Measurements from ENCODE around the gene SLC2A13. TPM values are rescaled to one million over a fixed set of nuclear protein-coding genes. Genes with fewer than 3 reads are reported as not detected.
"Not testable (repeated sequence)": the region's sequence is repeated elsewhere in the genome, so short reads cannot be mapped to it uniquely, and the experiment has no call there.

The SLC2A13 gene
- polyA plus RNA-seq, 3 donors, result 2.2 to 2.9 (median 2.5) TPM

DNA sequence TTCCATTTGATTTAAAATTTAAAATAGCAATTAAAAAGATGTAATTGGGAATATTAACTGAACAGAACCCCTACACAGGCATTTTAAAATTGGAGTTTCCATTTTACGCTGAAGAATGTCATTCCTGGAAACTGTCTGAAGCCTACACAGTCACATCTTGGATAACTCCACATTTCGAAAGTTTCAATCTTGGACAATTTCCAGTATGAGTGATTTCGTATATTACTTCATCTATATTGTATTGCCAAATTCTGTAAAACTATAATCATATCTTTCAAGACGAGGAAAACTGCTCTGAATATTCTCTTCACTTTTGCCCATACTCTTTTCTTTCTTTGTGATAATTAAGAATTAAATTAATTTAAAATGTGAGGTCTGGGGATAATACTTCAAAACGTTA, 292.1 kb downstream of the SLC2A13 start:
- no peak overlapping the region for H3K4me2 ChIP-seq (replicated peaks; ENCODE audit: extremely low read depth, low read length, poor library complexity, severe bottlenecking)
- Mint-ChIP-seq H3K4me3 (no peak overlapping the region), H3K9me3 (peaks cover 2 to 12% (median 7%) of the 10 kb centered on the region in 7 donors), H3K27ac (no peak overlapping the region), H3K4me1 (peaks cover 5% of the 10 kb centered on the region), H3K36me3 (peaks cover 0 to 4% of the 10 kb centered on the region in 2 donors), H3K27me3 (ENCODE audit: low read depth in 3 of 3) (no peaks in the 10 kb centered on the region)
- no peak overlapping the region for H3K27ac ChIP-seq (ENCODE audit: low read depth in 1 of 2, low read length in 2 of 2)
- no peak for TF ChIP-seq CTCF (IDR thresholded peaks at IDR 0.05)
- no peak for DNase-seq
- H3K9me3 ChIP-seq (replicated peaks in 1 of 2; ENCODE audit: control insufficient read depth in 1 of 2, insufficient read depth in 1 of 2, low read length in 2 of 2), result peaks cover 0 to 6% of the 10 kb centered on the region in 2 donors
- intact Hi-C loops (cut with micrococcal nuclease), result no loop called here
- no peaks in the 10 kb centered on the region for H3K79me2 ChIP-seq (ENCODE audit: insufficient read depth, low read length)
- no peak overlapping the region for H3K4me3 ChIP-seq (replicated peaks in 1 of 3; ENCODE audit: low read depth in 2 of 3, low read length in 3 of 3)
- no peaks in the 10 kb centered on the region for H3K27me3 ChIP-seq (ENCODE audit: control insufficient read depth in 2 of 2, insufficient read depth in 2 of 2, low read length in 2 of 2)
- no peak overlapping the region for H3K9ac ChIP-seq (ENCODE audit: insufficient read depth, low read length, poor library complexity, severe bottlenecking)
- no peaks in the 10 kb centered on the region for H3K36me3 ChIP-seq (replicated peaks in 1 of 2; ENCODE audit: control insufficient read depth in 1 of 2, insufficient read depth in 2 of 2, low read length in 2 of 2)
- H4K20me1 ChIP-seq (ENCODE audit: insufficient read depth, low read length), result no peaks in the 10 kb centered on the region
- no peaks in the 10 kb centered on the region for H3K4me1 ChIP-seq (ENCODE audit: control insufficient read depth in 1 of 2, insufficient read depth in 2 of 2, low read length in 2 of 2)
- WGBS (ENCODE audit: insufficient coverage), result no CpG with 5 or more reads among the region's 5 CpGs
- H2AFZ ChIP-seq (ENCODE audit: insufficient read depth, low read depth, low read length, poor library complexity, severe bottlenecking), result no peak overlapping the region

DNA sequence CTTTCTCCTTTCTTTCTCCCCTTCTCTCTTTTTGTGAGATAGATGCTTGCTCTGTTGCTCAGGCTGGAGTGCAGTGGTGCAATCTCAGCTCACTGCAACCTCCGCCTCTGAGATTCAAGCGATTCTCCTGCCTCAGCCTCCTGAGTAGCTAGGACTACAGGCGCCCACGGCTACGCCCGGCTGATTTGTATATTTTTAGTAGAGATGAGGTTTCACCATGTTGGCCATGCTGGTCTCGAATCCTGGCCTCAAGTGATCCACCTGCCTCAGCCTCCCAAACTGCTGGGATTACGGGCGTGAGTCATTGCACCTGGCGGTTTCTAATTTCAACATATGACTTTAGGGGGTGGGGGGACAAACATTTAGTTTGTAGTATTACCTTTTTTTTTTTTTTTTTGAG, 293.4 kb downstream of the SLC2A13 start:
- H3K4me2 ChIP-seq (replicated peaks; ENCODE audit: extremely low read depth, low read length, poor library complexity, severe bottlenecking); H3K79me2 ChIP-seq (ENCODE audit: insufficient read depth, low read length); H3K27ac Mint-ChIP-seq; H3K4me1 ChIP-seq (ENCODE audit: control insufficient read depth in 1 of 2, insufficient read depth in 2 of 2, low read length in 2 of 2); H3K27me3 ChIP-seq (ENCODE audit: control insufficient read depth in 2 of 2, insufficient read depth in 2 of 2, low read length in 2 of 2); H3K9ac ChIP-seq (ENCODE audit: insufficient read depth, low read length, poor library complexity, severe bottlenecking); H3K36me3 ChIP-seq (replicated peaks in 1 of 2; ENCODE audit: control insufficient read depth in 1 of 2, insufficient read depth in 2 of 2, low read length in 2 of 2); H3K9me3 ChIP-seq (replicated peaks in 1 of 2; ENCODE audit: control insufficient read depth in 1 of 2, insufficient read depth in 1 of 2, low read length in 2 of 2); H3K4me1 Mint-ChIP-seq; H4K20me1 ChIP-seq (ENCODE audit: insufficient read depth, low read length); H2AFZ ChIP-seq (ENCODE audit: insufficient read depth, low read depth, low read length, poor library complexity, severe bottlenecking); H3K36me3 Mint-ChIP-seq; intact Hi-C loops (cut with micrococcal nuclease); H3K27ac ChIP-seq (ENCODE audit: low read depth in 1 of 2, low read length in 2 of 2); H3K4me3 ChIP-seq (replicated peaks in 1 of 3; ENCODE audit: low read depth in 2 of 3, low read length in 3 of 3); H3K27me3 Mint-ChIP-seq (ENCODE audit: low read depth in 3 of 3); H3K4me3 Mint-ChIP-seq; DNase-seq: not testable (repeated sequence)
- peaks cover 2 to 12% (median 4%) of the 10 kb centered on the region in 7 donors for H3K9me3 Mint-ChIP-seq
- WGBS (ENCODE audit: insufficient coverage), result 100% methylated on average over 2 of the region's 10 CpGs
